GM13976 (cell line): ENCODE measurements around the gene ZMYM1.
"Not testable (repeated sequence)": the region's sequence is repeated elsewhere in the genome, so short reads cannot be mapped to it uniquely, and the experiment has no call there.

ENCODE experiments used
- DNase-seq: peaks from one replicate; pipeline ENCODE4 v3.0.0; 2012; ENCODE audit warnings: low spot score
- CTCF ChIP-seq: IDR thresholded peaks from 2 replicates; pipeline ENCODE4 v1.5.1; 2012; ENCODE audit warnings: borderline replicate concordance, mild to moderate bottlenecking; ENCODE audit not compliant: insufficient read depth; ENCODE audit errors: extremely low read depth, missing control alignments, control extremely low read depth
- in situ Hi-C: fragments of 300-500 bp; cut with MboI; formaldehyde crosslinking; loops from one replicate; pipeline ENCODE4 v1.12.0; 2022; ENCODE audit warnings: low sequenced_read_pairs, mixed read lengths, inconsistent platforms; ENCODE audit not compliant: unreplicated experiment

ZMYM1 gene

GRCh38 chr1:35064265-35064664 lies 14.9 kb upstream of the ZMYM1 start:
- DNase-seq, result no peak
- TF ChIP-seq CTCF, result no peak
- in situ Hi-C loops, result no loop called here

GRCh38 chr1:35069746-35070145 lies 9.4 kb upstream of the ZMYM1 start:
- no peak for TF ChIP-seq CTCF
- DNase-seq, result no peak
- in situ Hi-C loops, result no loop called here

GRCh38 chr1:35073265-35073811 lies 5.8 kb upstream of the ZMYM1 start:
- no peak for TF ChIP-seq CTCF
- no peak for DNase-seq
- in situ Hi-C loops, result no loop called here

- in situ Hi-C loops, DNase-seq: not testable (repeated sequence)
These were observed 2.8 kb upstream of the ZMYM1 start for GRCh38 chr1:35076426-35076825.

- TF ChIP-seq CTCF, result no peak
- no peak for DNase-seq
- in situ Hi-C loops, result no loop called here
These were observed 1.1 kb downstream of the ZMYM1 start for GRCh38 chr1:35080171-35080854.

- no peak for DNase-seq
- TF ChIP-seq CTCF, result no peak
- in situ Hi-C loops, result no loop called here
These were observed 6.2 kb downstream of the ZMYM1 start for GRCh38 chr1:35085421-35085820.

GRCh38 chr1:35097224-35097623 lies 18.0 kb downstream of the ZMYM1 start:
- TF ChIP-seq CTCF, result no peak
- in situ Hi-C loops, result no loop called here
- DNase-seq, result no peak
